Kidney glomerular epithelial cell (primary cell): ENCODE data around the gene ZRSR2.
"Not testable (repeated sequence)": the region's sequence is repeated elsewhere in the genome, so short reads cannot be mapped to it uniquely, and the experiment has no call there.

Experiments used
- DNase-seq: peaks from one replicate; lab custom pipeline; 2025; lab: John Stamatoyannopoulos, UW

Gene ZRSR2

GRCh38 chrX:15804563-15804962 is 14.3 kb downstream of the ZRSR2 start:
- DNase-seq, result no peak

DNA sequence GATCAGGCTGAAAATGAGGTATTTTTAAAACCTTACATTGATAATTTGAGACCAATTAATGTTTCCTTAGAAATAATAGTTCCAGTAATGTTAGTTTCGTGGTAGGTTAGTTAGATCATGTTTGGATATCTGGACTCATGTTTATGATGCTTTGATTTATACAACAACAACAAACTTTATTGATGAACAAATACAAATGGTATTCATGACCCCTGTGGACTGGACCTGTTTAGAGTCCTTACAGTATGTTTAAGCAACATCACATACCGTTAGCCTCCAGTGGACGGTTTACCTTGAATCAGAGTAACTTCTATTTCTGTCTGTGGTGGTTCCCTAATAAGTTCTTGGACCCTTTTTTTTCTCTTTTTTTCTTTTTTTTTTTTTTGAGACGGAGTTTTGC is 18.0 kb downstream of the ZRSR2 start:
- DNase-seq, result no peak

DNA sequence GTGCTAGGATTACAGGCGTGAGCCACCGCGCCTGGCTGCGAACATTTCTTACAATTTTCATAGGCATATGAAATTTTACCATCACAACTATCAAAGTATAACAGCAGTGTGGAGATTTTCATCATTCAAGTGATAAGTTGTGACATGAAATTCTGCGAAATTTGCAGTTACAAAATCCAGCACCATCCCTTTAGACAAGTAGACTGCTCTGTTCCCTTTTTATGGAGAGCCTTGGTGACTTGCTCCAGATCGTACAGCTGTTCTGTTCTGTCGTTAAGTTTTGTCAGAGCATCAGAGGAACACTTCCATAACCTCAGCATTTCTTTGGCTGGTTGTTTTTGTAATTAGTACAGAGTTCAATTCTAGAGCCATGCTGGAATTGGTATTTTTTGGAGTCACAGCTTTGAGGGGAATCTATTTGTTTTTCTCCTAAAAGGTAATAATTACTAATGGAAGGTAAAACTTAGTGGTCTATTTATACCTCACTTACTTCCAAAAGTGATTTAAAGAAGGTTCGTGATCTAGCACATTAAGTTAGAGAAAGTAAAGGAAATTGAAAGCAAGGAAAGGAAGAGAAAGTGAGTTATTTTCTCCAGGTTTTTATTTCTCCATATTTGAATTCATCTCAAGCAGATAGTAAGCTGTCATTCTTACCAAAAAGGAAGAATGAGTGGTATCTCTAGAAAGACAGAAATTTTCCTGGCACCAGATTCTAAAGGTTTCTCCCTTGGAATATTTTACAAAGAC is 22.1 kb downstream of the ZRSR2 start:
- no peak for DNase-seq

DNA sequence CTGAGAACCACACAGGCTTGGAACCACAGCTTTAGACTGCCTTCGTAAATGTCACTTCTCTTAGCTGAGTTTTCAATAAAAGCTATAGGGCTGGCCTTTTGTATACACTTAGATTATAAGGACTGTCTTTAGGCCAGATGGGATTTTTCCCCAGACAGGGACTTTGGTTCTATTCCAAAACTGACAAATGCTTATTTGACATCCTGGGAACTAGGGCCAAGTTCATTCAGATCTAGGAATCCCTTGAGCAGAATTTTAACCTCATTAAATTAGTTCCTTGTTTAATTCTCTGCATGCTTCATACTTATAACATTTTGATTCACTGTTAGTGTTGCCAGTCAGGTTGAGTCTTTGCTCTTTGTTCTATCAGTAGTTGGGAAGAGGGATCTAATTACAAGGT is 23.1 kb downstream of the ZRSR2 start:
- no peak for DNase-seq

DNA sequence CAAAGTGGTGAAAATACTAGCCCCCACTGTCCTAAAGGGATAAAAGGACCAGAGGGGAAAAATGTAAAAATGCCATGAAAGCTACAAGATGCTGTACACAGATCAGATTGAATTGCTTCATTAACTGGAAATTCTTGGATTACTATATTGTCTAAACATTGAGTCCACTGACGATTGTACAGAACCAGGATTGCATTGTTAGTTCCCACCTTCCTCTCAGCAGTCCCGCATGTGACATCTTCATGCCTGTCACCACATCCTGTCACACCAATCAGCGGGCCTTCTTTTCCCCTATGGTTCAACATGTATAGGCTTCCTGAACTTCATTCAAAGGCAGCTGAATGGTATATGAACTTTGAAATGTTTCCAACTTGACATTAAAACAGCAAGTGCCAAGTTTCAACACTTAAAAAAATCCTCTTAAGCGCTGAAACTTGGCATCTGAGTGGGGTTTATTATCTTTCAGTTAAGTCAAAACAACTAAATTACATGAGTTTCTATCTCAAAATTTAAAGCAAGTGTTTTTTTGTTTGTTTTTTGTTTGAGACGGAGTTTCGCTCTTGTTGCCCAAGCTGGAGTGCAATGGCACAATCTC is 24.6 kb downstream of the ZRSR2 start:
- DNase-seq, result no peak

DNA sequence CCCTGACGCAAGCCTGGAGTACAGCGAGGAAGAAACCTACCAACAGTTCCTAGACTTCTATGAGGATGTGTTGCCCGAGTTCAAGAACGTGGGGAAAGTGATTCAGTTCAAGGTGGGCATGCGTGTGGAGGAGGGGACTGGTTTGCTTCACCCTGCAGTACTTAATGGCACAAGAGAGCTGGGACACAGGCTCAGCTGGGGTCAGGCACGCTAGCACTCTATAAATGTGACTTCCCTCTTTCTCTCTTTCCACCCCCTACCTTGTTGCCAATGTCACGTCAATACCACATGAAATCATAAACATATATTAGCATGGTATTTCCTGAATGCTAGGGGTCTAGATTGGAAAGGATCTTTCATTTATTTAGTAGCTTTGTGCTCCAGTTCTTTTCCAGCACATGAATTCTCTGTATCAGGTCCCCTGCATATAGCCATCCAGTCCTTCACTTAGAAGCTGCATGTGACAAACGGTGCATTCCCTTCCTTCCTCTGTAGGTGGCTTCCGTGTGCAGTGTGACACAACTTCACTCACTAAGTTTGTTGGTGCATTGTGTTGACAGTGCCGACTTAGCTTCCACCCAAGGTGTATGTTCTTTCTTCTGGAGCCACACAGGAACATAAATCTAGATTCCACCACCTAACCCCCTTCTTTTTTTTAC is 25.6 kb downstream of the ZRSR2 start:
- DNase-seq, result no peak

GRCh38 chrX:15816438-15816809 is 26.1 kb downstream of the ZRSR2 start:
- DNase-seq, result no peak

DNA sequence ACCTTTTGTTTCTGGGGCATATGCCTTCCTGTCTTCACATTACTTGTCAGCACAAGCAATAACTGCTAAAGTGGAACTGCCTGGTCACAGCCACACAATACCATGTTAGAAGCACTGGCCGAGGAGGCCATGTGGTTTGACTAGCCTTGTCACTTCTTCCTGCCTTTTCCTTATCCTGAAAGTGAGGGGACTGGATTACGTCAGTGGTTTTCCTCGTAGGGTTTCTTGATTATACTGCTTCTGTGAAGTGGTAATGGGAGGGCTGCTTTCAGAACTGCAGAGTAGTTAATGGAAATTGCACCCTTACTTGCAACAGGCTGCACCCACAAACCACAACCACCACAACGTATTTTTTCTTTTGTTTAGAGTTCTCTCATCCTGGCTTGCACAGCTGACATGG is 26.6 kb downstream of the ZRSR2 start:
- no peak for DNase-seq

DNA sequence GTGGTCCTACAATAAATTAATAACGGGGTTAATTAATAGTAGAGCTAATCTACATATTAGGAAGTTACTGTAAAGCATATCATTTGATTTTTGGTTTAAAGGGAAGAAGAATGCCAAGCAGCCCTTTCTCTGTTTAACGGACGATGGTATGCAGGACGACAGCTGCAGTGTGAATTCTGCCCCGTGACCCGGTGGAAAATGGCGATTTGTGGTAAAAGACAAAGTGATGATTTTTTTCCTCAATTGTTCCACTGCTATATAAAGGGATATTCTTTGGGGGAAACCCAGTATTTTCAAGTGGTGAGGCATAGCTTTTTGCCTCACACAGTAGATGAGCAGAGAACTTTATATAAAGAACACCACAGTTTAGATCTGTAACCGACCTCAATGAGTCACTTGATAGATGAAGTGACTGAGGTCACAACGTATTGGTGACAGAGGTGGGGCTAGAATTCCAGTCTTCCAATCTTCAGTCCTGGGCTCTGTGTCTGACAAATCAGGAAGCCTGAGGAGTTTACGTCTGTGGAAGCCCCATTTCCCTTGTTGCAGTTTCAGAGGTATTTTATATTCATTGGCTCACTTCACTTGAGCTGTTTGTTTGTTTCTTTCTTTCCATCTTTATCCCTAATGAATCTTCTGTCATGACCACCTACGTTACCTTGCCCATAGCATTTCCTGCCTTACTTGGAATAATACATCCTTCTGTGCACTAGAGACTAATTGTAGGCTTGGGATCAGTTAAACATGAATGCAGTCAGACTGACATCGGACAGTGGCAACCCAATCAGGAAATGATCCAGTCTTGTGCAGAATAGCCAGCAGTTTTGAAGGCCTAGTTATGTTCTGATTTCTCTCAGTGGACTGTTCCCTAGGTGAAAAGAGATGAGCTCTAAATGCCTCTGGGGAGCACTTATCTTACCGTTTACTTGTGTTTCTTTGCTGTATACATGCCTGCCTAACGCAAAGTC is 30.1 kb downstream of the ZRSR2 start:
- DNase-seq, result no peak

- no peak for DNase-seq
Measured at GRCh38 chrX:15822922-15823321, 32.6 kb downstream of the ZRSR2 start.

DNA sequence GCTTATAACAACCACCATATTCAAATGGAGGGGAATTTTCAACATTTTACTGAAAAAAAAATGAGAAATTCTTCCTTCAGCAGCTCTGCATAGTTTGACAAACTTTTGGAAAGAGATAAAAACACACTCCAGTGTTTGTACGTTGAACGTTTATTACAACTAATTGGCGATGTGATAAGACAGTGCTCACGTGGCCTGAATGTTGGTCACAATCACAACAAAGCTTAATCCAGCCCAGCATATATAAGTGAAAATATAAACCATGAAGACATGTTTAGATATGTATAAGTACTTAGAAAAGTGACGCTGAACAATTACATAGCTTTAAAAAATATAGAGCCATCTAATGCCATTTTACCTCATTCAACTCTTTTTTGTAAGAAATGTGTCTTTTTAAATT is 35.7 kb downstream of the ZRSR2 start:
- DNase-seq, result no peak

GRCh38 chrX:15829217-15829616 is 38.9 kb downstream of the ZRSR2 start:
- DNase-seq, result no peak

GRCh38 chrX:15831347-15831746 is 41.1 kb downstream of the ZRSR2 start:
- DNase-seq, result not testable (repeated sequence)

GRCh38 chrX:15834053-15834452 is 43.8 kb downstream of the ZRSR2 start:
- DNase-seq, result no peak

DNA sequence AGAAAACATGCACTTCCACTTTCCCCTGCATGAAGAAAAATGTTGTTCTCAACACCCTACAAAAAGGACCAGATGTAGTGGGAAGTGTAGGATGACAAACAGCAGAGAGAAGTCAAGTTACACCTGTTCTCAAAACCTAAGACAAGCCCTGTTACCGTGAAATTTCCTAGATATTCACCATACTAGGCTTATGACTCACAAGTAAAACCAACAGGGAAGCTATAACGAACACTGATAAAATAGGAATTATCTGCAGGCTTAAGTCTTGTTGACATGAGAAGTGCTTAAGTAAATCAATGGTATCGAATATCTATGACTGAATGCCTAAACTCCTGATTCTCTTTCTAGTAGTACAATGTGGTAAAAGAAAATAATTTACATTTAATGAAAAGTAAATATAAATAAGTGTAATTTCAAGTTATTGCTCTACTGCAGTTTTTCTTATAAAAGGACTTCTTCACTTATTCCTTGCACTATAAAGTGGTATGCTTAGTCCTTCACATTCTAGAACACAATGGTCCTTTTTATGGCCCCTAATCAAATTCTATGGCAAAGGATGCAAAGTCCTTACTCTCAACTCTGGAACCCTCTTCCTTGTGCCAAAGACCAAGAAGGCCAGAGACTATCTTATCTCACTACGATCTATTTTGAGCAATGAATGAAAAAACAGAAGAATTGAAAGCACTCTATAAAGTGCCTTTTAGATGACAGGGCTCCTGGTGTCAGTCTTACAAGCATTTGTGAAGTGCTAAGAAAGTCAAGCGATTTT is 44.7 kb downstream of the ZRSR2 start:
- DNase-seq, result no peak

DNA sequence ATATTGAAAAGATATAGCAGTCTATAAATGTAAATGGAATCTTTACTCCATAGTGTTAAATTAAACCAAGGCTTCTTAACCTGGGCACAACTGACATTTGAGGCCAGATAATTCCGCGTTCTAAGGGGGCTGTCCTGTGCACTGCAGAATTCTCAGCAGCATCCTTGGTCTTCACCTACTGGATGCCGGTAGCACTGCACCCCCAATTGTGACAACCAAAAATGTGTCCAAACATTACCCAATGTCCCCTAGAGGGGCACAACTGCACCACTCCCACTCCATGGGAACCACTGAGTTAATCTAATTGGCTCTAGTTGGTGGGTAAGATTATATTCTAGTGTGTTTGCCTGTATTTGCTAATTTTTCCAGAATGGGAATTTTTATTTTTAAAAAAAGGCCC is 47.7 kb downstream of the ZRSR2 start:
- DNase-seq, result no peak

- DNase-seq, result no peak
Measured at GRCh38 chrX:15841853-15842516, 51.7 kb downstream of the ZRSR2 start.

DNA sequence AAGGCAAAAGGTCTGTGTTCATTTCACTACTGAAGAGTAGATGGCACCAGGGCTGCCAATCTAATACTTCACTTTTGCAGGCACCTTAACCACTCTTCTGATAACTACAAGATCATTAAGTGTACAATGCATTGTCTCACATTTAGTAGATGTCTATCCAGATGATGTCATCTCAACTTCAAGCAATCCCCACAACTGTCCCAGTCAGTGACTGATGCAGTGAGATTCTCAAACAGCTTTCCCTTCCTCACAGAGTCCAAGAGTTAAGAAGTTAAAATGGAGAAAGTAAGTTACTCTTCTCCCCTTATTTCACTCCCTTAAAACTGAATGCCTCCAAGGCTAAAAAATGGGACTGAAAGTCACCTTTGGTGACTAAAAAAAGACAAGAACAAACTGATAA is 53.7 kb downstream of the ZRSR2 start:
- no peak for DNase-seq

DNA sequence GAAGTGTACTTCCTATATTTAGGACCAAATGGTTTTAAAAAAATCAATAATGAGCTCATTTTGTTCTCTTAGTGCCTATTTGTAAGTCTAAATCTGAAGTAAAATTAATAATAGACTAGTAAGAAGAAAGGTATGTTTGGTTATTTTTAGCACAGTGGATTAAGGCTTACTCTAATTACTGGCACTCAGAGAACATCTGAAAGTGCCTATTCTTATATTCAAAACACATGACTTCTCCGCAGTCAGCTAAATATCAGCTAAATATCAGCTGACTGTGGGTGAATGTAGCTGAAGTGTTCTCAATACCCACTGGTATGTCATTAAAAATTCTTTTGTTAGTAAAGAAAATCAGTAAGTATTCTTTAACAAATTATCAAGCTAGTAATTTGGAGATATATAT is 58.3 kb downstream of the ZRSR2 start:
- no peak for DNase-seq

DNA sequence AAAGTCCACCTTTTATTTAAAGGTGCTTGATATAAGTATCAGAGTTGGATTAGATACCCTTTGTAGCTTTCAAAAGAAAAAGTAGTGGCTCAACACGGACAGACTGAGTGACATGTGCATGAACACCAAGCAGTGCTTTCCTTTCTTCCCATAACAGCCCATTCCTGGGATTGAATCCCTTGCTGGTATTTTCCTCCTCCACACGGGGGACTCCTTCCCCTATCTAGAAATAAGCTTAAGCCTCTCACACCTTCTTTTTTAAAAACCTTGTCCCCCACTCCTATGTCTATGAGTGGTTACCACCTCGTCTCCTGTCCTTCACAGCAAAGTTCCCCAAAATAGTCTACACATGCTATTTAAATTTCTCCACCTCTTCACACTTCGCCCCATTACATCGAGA is 59.3 kb downstream of the ZRSR2 start:
- DNase-seq, result no peak

DNA sequence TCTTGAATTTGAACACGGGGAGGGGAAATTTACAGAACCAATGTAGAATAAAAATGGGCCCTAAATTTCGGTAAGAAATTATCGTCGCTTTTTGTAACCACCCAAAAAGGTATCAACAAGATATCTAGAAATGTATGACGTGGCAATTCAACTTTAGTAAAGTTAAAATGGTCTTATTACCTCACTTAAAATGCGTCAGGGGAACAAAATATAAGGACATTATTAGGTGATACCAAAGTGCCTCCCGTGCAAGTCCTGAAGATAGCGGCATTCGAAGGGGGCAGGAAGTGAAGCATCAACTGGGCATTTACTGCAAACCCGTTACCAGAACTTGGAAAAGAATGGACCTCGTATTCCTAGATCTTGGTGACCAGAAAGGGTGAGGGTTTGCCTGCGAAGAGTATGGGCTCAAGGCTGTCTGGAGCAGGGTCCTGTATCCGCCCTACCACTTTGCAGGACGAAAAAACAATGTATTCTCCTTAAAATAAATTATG is 63.3 kb downstream of the ZRSR2 start:
- no peak for DNase-seq
